ENCODE measurements around the gene PRAF2. TPM values are rescaled to one million over a fixed set of nuclear protein-coding genes. Genes with fewer than 3 reads are reported as not detected.

PRAF2 gene
- total RNA-seq, 2 experiments from 2014 or later: 23.8 to 23.9 TPM

DNA sequence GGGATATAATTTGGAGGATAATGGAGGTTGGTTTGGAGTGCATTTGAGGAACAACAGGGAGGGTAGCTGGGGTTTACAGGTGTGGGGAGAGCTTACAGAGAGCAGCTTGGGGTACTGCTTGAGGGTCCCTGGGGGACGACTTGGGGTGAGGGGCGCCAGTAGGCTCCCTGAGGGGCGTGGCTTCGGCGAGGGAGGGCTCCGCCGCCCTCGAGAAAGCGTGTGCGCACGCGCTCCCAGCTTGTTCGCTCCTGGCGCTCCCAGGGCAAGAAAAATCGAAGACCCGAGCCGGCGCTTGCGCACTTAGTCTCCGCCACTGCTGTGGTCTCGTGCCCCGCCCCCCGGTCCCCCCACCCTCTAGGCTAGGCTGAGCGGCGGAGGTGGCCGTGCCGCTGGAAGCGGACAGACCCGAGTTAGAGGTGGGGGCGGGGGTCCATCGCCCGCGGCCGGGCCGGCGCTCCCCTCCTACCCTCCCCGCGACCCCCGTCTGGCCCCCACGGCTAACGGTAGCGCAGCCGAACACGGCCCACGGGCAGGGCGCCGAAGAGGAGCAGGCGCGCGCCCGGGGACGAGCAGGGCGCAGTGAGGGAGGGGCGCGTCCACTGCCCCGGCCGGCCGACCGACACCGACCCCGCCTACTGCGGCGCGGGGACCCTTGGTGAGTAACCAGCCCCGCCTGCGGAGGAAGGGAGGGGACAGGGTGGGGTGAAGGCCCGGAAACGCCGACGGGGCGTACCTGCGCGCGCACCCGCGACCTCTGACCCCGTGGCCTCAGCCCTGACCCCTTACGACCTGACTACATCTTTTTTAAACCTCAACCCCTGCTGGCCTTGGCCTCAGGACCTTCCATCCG lies 20.4 kb downstream of the PRAF2 start:
- ATAC-seq (ENCODE audit: low read depth): peak; percentile 83
- POLR2A ChIA-PET: interaction anchor here (0.8 to 1.1 kb wide), 3 partner anchors 11 to 95 kb away, joined by 3 to 9 read pairs (median 5); partner anchors contain the start of gene GRIPAP1
- peaks cover 5% of the 10 kb centered on the region for H3K36me3 Mint-ChIP-seq

DNA sequence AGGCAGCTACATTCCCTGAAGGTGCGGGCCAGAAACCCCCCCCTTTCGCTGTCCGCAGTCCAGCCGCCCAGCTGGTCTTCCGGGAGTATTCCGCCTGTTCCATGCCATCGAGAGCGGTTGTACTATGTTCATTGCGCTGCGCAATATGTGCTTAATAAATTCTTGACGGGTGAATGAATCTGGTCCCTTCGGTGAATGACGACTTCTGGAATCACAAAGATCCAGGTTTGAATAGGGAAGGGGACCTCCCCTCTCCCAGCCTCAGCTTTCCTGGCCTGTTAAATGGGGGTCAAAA lies 29.9 kb downstream of the PRAF2 start:
- POLR2A ChIA-PET: interaction anchor here (1.1 to 4.7 kb wide), 4 partner anchors 42 to 112 kb away, joined by 3 to 19 read pairs (median 10); partner anchors contain the start of genes GRIPAP1 and OTUD5
- peak overlapping the region; percentile 91 for H3K4me3 Mint-ChIP-seq
- peak overlapping the region; percentile 91 for H3K27ac Mint-ChIP-seq
- DNase-seq (no peak), ATAC-seq (ENCODE audit: low read depth) (no peak)
- peaks cover 2% of the 10 kb centered on the region for H3K27me3 Mint-ChIP-seq
- no peaks in the 10 kb centered on the region for H3K9me3 Mint-ChIP-seq
- H3K36me3 Mint-ChIP-seq: peaks cover 2% of the 10 kb centered on the region
- H3K4me1 Mint-ChIP-seq: peaks cover 26% of the 10 kb centered on the region

More for the DNA sequence above, 20.4 kb downstream of the PRAF2 start:
- H3K4me1 Mint-ChIP-seq: peaks cover 23% of the 10 kb centered on the region
- H3K27me3 Mint-ChIP-seq: no peaks in the 10 kb centered on the region
- peak overlapping the region; percentile 86 for H3K4me3 Mint-ChIP-seq
- H3K27ac Mint-ChIP-seq: peak overlapping the region; percentile 90
- peak; percentile 70 for DNase-seq
- H3K9me3 Mint-ChIP-seq: no peaks in the 10 kb centered on the region

DNA sequence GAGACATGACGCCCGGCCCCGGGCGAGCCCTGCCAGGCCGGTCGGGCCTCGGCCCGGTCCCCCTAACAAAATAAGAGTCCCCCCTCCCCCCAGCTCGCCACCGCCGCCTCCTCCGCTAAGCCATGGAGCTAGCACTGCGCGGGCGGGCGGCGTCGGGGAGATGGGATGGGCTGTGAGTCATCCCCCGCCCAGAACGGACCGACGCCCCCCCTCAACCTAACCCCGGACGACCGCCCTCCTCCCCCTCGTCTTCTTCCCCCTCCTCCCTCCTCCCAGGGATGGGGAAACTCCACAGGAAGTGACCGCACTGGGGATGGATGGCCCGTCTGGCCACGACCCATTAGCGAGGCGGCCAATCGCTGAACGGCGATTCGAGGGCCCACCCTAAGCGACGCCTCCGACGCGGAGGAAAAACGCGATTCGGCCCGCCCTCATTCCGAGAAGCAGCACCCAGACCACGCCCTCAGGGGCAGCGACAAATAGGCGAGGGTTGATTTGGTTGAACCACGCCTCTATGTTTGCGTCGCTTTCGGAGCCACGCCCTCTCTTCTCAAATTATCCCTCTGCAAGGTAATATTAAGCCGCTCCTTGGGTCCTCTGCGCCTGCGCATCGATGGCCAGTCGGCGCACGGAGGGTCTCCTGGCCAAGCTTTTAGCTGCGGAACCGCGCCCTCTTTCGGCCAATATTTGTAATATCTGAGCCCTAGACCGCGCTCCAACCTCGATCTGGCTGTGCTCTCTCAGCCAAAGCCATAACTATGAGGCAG lies 30.4 kb downstream of the PRAF2 start, which contains the start of gene TFE3:
TSS of gene TFE3 (minus strand) at position 138 of the 767 bp plus-strand sequence. CDS start at position 7, 131 bp downstream.
- Mint-ChIP-seq H3K4me3 (peak within 1 kb of the TSS; percentile 91), H3K27ac (peak within 1 kb of the TSS; percentile 91), H3K36me3 (peaks cover 8% of the 10 kb centered on the region), H3K4me1 (peaks cover 26% of the 10 kb centered on the region), H3K27me3 (peaks cover 2% of the 10 kb centered on the region), H3K9me3 (no peaks in the 10 kb centered on the region)
- POLR2A ChIA-PET: interaction anchor here (0.5 to 4.7 kb wide), 11 partner anchors 41 to 127 kb away, joined by 3 to 19 read pairs (median 3); partner anchors contain the start of genes GRIPAP1, KCND1 and OTUD5
- DNase-seq (peak; percentile 87), ATAC-seq (ENCODE audit: low read depth) (peak; percentile 88)

DNA sequence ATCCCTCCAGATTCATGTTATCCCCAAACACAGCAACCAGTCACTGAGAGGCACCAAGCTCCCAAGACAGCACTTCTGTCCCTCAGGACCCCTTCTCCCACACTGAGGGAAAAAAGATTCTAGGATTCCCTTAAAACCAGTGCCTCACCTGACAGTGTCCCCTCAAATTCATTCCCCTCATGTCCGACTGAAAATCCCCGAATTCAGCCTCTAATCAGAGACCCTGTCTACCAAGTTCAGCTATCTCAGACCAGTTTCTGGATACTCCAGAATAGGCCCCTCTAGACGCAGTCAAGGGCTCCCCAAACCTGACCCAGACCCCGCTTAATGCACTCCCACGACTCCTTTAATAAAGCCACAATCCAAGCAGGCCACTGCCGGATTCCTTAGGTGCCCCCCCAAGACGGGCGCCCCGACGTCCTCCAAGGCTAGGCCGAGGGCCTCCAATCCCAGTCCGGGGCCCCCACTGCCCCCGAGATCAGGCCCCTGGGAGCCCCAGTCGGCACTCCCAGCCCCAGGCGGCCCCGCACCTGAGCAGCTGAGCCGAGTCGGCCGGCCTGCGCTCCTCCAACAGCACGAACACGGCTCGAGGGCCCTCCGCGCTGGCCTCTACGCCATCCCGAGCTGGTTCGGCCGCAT lies 31.1 kb downstream of the PRAF2 start:
- ATAC-seq (ENCODE audit: low read depth) (peak; percentile 6), DNase-seq (no peak)
- peaks cover 11% of the 10 kb centered on the region for H3K36me3 Mint-ChIP-seq
- H3K9me3 Mint-ChIP-seq: no peaks in the 10 kb centered on the region
- H3K4me3 Mint-ChIP-seq: peak overlapping the region; percentile 91
- H3K27me3 Mint-ChIP-seq: peaks cover 2% of the 10 kb centered on the region
- H3K27ac Mint-ChIP-seq: peak overlapping the region; percentile 91
- POLR2A ChIA-PET: interaction anchor here (0.5 to 4.7 kb wide), 11 partner anchors 10 to 126 kb away, joined by 3 to 19 read pairs (median 3); partner anchors contain the start of genes GRIPAP1, KCND1 and OTUD5
- peaks cover 26% of the 10 kb centered on the region for H3K4me1 Mint-ChIP-seq

DNA sequence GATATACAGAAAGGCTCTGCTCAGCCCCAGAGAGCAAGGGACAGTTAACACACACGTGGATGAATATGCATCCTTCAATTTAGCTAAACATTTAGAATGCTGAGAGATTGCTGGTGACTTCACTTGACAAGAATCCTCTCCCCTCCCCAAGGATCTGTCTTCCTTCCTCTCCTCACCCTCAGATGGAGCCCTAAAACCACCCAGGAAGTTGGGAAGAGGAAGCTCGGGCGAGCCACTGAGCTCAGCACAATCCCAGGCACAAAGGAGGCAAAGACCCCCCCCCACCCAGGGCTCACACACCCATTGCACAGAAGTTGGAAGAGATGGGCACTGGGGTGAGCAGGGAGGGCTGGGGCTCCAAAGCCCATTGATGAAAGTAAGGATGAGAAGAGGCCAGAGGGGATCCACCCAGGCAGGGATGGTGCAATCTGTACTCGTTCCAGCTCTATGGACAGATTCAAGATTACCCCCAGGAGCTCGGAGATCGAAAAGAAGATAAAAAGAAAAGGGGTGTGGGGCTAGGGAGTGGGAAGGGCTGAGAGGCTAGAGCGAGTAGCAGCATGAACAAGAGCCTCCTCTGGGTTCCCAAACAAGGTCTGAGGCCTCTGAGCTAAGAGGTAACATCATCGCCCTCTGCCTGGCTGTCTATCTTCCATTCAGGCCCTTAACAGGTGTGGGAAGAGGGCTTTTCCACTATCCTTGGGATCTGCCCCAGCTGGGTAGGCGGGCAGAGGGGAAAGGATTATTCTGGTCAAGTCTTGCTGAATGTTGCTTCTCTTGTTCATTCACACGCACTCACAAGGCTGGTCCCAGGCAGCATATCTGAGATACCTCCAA lies 31.8 kb downstream of the PRAF2 start:
- H3K9me3 Mint-ChIP-seq: no peaks in the 10 kb centered on the region
- H3K27me3 Mint-ChIP-seq: no peaks in the 10 kb centered on the region
- peak overlapping the region; percentile 91 for H3K4me3 Mint-ChIP-seq
- peaks cover 26% of the 10 kb centered on the region for H3K4me1 Mint-ChIP-seq
- H3K36me3 Mint-ChIP-seq: peaks cover 15% of the 10 kb centered on the region
- DNase-seq (no peak), ATAC-seq (ENCODE audit: low read depth) (no peak)
- POLR2A ChIA-PET: interaction anchor here (1.0 to 4.7 kb wide), 7 partner anchors 11 to 105 kb away, joined by 3 to 19 read pairs (median 5); partner anchors contain the start of genes GRIPAP1, KCND1 and OTUD5
- peak overlapping the region; percentile 91 for H3K27ac Mint-ChIP-seq

DNA sequence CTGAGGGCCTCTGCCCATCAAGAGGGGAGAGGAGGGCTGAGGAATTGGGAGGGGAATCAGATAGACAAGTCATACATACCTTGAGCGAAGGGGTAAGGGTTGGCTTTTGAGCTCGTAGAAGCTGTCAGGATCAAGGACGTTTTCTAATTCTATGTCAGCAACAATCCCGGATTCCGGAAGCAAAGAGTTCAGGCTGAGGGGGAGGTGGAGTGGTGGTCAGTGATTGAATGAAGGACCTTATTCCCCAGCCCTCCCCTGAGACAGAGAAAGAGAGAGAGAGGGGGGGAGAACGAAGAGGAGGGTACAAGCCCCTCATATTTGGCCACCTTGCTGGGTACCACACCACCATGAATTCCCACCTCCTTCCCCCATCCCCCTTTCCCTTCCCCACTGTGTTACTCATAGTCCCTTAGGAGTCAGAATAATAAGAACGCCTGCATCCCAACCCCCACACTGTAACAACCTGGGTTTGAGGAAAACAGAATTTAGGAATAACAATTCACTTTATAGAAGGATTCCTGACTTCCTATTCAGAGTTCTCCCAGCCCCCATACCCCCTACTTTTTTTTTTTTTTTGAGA lies 33.3 kb downstream of the PRAF2 start:
- peak overlapping the region; percentile 82 for H3K27ac Mint-ChIP-seq
- peaks cover 26% of the 10 kb centered on the region for H3K4me1 Mint-ChIP-seq
- no peaks in the 10 kb centered on the region for H3K27me3 Mint-ChIP-seq
- H3K4me3 Mint-ChIP-seq: peak overlapping the region; percentile 63
- POLR2A ChIA-PET: interaction anchor here (1.0 to 4.7 kb wide), 2 partner anchors 35 to 82 kb away, joined by 3 to 19 read pairs; partner anchors contain the start of gene OTUD5
- H3K9me3 Mint-ChIP-seq: no peaks in the 10 kb centered on the region
- DNase-seq: no peak
- ATAC-seq (ENCODE audit: low read depth): no peak
- peaks cover 15% of the 10 kb centered on the region for H3K36me3 Mint-ChIP-seq

DNA sequence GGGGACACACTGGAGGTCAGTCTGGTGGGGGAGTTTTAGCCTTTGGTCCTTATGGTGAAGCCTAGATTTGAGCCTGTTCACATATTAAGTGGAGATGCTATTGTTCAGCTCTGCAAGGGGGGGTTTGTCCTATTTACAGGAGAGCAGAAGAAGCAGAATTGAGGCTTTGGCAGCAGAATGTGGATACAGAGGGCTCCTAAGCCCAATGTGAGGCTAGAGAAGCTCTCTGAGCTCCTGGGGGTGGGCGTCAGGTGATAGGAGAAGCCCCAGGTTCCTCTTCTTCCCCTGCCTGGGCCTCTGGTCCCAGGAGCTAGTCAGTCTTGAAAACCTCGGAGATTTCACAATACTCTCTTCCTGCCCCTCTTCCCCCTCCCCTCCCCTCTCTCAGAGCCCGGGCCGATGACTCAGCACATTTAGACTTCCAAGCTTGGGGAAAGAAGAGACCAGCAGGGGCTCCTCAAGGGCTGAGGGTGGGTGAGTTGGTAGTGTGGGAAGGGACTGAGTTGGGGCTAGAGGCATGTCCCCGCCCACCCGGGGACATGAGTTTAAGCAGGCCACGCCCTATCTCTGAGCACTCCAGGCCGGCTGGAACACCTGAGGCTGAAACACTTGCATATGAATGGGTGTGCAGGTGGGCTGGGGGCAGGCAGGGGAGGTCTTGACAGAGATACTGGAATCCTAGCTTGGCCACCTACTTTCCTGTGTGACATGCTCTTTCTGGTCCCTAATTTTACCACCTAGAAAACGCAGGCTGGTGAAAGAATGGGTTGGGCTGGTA lies 34.0 kb downstream of the PRAF2 start:
- no peaks in the 10 kb centered on the region for H3K27me3 Mint-ChIP-seq
- peak overlapping the region; percentile 63 for H3K4me3 Mint-ChIP-seq
- H3K9me3 Mint-ChIP-seq: no peaks in the 10 kb centered on the region
- H3K36me3 Mint-ChIP-seq: peaks cover 15% of the 10 kb centered on the region
- peak overlapping the region; percentile 82 for H3K27ac Mint-ChIP-seq
- POLR2A ChIA-PET: interaction anchor here (1.0 to 4.7 kb wide), 2 partner anchors 34 to 81 kb away, joined by 3 to 19 read pairs; partner anchors contain the start of gene OTUD5
- ATAC-seq (ENCODE audit: low read depth) (peak; percentile 7), DNase-seq (peak; percentile 43)
- peaks cover 26% of the 10 kb centered on the region for H3K4me1 Mint-ChIP-seq

DNA sequence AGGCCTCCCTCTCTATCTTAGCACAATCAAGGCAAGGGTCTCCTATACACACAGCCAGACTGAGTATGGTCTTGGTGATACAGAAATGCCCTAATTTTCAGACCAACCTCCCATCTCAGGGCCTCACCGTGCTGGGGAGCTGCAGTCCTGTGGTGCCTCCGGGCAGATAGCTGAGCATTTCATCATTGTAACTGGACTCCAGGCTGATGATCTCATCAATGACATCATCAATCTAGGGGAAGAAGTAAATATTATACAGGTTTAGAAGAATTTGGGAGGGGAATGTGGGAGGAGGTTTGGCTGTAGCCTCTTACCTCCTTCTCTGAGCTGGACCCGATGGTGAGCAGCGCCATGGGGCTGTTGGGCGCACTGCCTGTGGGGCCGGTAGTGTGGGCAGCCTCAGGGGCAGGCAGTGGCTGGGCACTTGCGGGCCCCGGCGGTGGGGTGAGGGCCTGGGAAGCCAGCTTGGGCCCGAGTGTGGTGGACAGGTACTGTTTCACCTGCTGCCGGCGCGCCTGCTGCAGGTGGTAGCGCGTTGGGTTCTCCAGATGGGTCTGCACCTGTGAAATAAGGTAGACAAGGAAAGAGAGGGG lies 35.8 kb downstream of the PRAF2 start:
- H3K4me3 Mint-ChIP-seq: no peak overlapping the region
- peaks cover 20% of the 10 kb centered on the region for H3K36me3 Mint-ChIP-seq
- H3K9me3 Mint-ChIP-seq: no peaks in the 10 kb centered on the region
- no peak overlapping the region for H3K27ac Mint-ChIP-seq
- no peak for DNase-seq
- H3K4me1 Mint-ChIP-seq: peaks cover 22% of the 10 kb centered on the region
- POLR2A ChIA-PET: no interaction called here
- no peaks in the 10 kb centered on the region for H3K27me3 Mint-ChIP-seq
- ATAC-seq (ENCODE audit: low read depth): no peak

DNA sequence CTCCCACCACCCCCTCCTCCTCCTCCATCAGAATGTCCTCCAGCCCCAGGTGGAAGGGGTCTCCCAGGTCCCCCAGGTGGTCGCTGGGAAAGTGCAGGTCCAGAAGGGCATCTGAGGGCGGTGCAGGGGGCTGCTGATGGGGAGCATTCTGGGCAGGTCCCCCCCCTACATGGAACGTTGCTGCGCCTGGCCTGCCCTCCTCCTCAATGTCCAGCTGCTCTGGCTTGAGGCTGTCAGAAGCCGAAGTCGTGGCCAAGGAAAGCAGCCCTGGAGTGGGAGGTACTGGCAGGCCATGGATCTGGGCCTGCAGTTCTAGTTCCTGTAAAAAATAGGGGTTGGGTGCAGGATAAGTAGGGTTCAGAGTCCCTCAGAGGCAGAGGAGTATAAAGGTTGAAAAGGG lies 43.5 kb downstream of the PRAF2 start:
- ATAC-seq (ENCODE audit: low read depth): no peak
- H3K9me3 Mint-ChIP-seq: no peaks in the 10 kb centered on the region

DNA sequence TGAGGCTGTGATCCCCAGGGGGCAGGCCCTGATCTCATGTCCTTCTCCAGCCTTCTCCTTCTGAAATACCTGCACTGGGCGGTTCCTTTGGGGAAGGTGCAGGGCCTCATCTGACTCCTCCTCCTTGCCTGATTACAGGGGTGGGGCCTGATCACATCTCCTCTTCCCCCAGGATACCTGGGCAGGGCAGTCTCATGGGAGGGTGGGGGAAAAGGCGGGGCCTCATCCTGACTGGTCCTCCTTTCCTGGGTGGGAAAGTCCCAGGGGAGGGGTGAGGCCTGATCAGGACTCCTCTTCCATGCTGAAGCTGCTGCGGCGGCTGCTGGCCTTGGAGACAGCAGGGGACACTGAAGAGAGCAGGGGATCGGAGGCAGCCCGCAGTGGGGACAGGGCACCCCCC lies 43.9 kb downstream of the PRAF2 start:
- peaks cover 7% of the 10 kb centered on the region for H3K36me3 Mint-ChIP-seq

More for the DNA sequence above, 43.5 kb downstream of the PRAF2 start:
- no peak overlapping the region for H3K4me3 Mint-ChIP-seq
- H3K4me1 Mint-ChIP-seq: no peaks in the 10 kb centered on the region
- no peak for DNase-seq
- no peaks in the 10 kb centered on the region for H3K27me3 Mint-ChIP-seq
- peaks cover 7% of the 10 kb centered on the region for H3K36me3 Mint-ChIP-seq
- POLR2A ChIA-PET: interaction anchor here (0.5 kb wide), 1 partner anchor 156 kb away, joined by 3 read pairs; the partner anchor contains the start of gene PRICKLE3
- H3K27ac Mint-ChIP-seq: no peak overlapping the region

More for the DNA sequence above, 43.9 kb downstream of the PRAF2 start:
- DNase-seq (no peak), ATAC-seq (ENCODE audit: low read depth) (no peak)
- Mint-ChIP-seq H3K27me3 (no peaks in the 10 kb centered on the region), H3K27ac (no peak overlapping the region), H3K4me3 (no peak overlapping the region), H3K4me1 (no peaks in the 10 kb centered on the region), H3K9me3 (no peaks in the 10 kb centered on the region)
- POLR2A ChIA-PET: no interaction called here
